Measurements from ENCODE around the gene PRRT2.

The PRRT2 gene

DNA sequence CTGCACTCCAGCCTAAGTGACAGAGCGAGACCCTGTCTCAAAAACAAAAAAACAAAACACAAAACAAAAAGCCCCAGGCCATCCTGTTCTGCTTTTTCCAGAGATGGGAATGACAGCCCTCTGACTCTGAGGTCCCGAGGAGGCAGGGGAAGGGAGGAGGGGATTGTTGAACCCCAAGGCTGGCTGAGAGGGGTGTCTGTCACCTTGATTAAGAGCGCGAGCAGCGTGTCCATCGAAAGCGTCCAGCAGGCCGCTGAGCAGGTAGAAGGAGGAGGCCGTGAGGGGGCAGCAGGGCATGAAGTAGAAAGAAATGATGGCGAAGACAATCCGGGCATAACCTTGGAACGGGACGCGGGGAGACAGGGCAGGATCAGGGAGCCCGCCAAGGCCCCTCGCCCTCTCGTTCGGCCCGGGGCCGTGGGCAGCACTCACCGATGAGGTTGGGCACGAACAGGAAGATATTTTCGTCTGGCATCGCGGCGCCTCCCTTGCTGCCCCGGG is 50.4 kb downstream of the PRRT2 start:
- H3K4me3 ChIP-seq (ENCODE audit: low read depth, low read length) = peak overlapping the region; percentile 93
- TF ChIP-seq CTCF (IDR thresholded peaks at IDR 0.05; ENCODE audit: insufficient read depth, low read length, missing control alignments) = peak; percentile 22
- CTCF ChIA-PET = interaction anchor here (0.7 to 7.3 kb wide), 6 partner anchors 15 to 142 kb away, joined by 3 to 63 read pairs (median 4); partner anchors contain the start of gene SEZ6L2
- no peak for DNase-seq (ENCODE audit: low read depth, low spot score)
- POLR2A ChIA-PET = interaction anchor here (1.9 to 2.0 kb wide), 2 partner anchors 46 to 99 kb away, joined by 4 to 5 read pairs; partner anchors contain the start of genes PAGR1 and TMEM219

DNA sequence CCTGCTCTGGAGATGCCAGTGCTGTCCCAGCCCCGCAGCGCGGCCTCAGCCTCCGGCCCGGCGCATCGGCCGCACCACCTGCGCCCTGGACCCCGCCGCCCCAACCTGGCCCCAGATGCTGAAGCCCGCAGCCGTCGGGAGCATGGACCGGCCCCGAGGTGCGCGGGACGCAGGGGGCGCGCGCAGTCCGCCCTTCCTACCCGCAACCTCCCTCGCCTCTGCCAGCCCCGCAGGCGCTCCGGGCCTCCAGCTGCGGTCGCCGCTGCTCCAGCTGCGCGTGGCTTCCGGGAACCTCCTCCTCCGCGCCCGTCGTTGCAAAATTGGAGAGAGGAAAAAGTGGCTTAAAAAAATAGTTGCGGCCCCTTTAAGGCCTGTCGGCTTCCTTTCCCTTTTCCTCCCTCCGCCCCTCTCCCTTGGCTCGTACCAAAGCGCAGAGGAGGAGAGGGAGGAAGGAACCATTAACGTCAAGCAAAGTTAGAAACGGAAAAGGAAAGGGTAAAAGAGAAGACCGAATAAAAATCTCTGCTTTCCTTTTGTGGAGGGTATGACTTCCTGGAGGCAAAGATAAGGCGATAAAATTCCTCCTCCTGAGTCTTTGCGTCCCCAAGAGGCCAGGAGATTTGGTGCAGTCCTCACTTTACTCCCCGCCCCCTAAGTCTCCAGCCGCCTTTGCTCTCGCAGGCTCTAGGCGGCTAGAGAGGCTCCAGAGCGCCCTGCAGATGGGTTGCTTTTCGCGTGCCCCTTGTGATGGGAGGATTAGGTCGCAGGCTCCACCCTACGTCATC is 51.1 kb downstream of the PRRT2 start, which contains the start of gene CDIPT:
CDIPT (minus strand) TSS at position 343 of the 785 bp plus-strand sequence. CDS start 369 bp downstream, outside the sequence.
- DNase-seq (ENCODE audit: low read depth, low spot score) = peak; percentile 84
- ChIA-PET POLR2A (interaction anchor here (1.9 to 2.0 kb wide), 2 partner anchors 47 to 99 kb away, joined by 4 to 5 read pairs; partner anchors contain the start of genes PAGR1 and TMEM219), CTCF (interaction anchor here (0.7 to 7.3 kb wide), 10 partner anchors 10 to 164 kb away, joined by 3 to 63 read pairs (median 3); no protein-coding TSS in a partner anchor)
- TF ChIP-seq CTCF (IDR thresholded peaks at IDR 0.05; ENCODE audit: insufficient read depth, low read length, missing control alignments) = peak; percentile 89
- peak within 1 kb of the TSS; percentile 93 for H3K4me3 ChIP-seq (ENCODE audit: low read depth, low read length)

- POLR2A ChIA-PET = interaction anchor here (1.9 to 2.0 kb wide), 2 partner anchors 47 to 98 kb away, joined by 4 to 5 read pairs; partner anchors contain the start of genes PAGR1 and TMEM219
- no peak for DNase-seq (ENCODE audit: low read depth, low spot score)
- CTCF ChIA-PET = interaction anchor here (1.1 to 7.3 kb wide), 9 partner anchors 9 to 165 kb away, joined by 3 to 63 read pairs (median 3); no protein-coding TSS in a partner anchor
- no peak for TF ChIP-seq CTCF (IDR thresholded peaks at IDR 0.05; ENCODE audit: insufficient read depth, low read length, missing control alignments)
- H3K4me3 ChIP-seq (ENCODE audit: low read depth, low read length) = peak overlapping the region; percentile 44
Observed at GRCh38 chr16:29863669-29863984, 51.6 kb downstream of the PRRT2 start.

- TF ChIP-seq CTCF (IDR thresholded peaks at IDR 0.05; ENCODE audit: insufficient read depth, low read length, missing control alignments) = no peak
- ChIA-PET POLR2A (interaction anchor here (2.0 kb wide), 1 partner anchor 97 kb away, joined by 4 read pairs; the partner anchor contains the start of gene TMEM219), CTCF (interaction anchor here (1.1 to 2.1 kb wide), 5 partner anchors 10 to 165 kb away, joined by 3 to 5 read pairs (median 4); no protein-coding TSS in a partner anchor)
- DNase-seq (ENCODE audit: low read depth, low spot score) = no peak
- no peak overlapping the region for H3K4me3 ChIP-seq (ENCODE audit: low read depth, low read length)
Observed at GRCh38 chr16:29864205-29864604, 52.2 kb downstream of the PRRT2 start.
